Measurements from ENCODE around the gene BMPER.

Gene BMPER

GRCh38 chr7:33905389-33906032, at the start of gene BMPER:
TSS of gene BMPER (plus strand) at chr7:33905539. CDS start at chr7:33905614, 75 bp downstream.
- no peak for DNase-seq

DNA sequence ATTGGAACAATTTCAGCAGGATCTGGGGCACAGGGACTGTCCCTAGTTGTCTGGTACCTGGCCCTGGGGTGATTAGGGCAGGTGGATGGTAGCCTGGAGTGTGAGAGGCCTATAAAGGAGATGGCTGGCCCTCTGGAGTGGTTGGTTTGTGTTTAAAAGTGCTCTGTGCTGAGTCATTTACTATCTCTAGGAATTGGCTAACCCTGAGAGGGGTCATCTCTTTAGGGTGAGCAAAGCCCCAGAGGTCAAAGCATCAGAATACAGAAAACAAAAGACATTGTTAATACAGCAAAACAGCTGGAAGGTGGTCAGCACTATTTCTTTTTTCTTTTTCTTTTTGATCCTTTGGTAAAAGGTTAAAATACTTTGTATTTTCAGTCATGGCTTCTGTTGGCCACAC, 43.4 kb upstream of the BMPER start:
- no peak for DNase-seq

DNA sequence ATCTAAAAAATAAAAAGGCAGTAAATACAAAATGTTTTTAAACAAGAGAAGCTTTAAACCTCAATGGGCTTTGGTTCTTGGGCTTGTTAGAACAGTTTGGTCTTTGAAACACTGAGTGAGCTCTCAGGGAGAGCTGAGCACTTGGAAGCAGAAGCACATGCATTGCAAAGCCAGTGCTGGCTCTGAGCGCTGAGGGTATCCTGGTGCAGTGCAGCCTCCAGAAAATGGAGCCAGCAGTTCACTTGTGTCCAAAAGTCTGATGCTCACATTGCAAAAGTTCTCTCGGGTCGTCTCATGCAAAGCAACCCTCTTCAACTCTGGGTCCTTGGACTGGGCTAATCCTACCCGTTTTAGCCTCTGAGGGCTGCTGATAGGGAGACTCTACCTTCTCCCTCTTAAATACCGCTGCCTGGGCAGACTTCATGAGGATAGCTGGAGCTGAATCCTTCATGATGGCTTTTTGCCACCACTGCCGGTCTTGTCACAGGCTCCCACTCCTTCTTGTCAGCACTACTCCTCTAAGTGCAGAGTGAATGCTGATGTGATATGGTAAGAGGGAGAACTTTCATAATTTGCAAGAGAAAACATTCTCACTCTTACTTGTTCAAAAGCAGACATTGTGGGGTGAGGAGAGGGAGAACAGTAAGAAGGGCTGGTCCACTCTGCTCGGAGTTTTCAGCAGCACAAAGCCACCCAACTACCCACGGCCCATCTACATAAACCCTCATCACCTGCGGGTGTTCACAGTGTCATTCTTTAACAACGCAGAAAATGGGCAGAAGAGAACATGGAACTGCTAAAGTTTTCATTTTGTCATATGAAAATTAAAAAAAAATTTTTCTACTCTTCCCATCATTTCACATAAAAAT, 42.2 kb upstream of the BMPER start:
- no peak for DNase-seq

DNA sequence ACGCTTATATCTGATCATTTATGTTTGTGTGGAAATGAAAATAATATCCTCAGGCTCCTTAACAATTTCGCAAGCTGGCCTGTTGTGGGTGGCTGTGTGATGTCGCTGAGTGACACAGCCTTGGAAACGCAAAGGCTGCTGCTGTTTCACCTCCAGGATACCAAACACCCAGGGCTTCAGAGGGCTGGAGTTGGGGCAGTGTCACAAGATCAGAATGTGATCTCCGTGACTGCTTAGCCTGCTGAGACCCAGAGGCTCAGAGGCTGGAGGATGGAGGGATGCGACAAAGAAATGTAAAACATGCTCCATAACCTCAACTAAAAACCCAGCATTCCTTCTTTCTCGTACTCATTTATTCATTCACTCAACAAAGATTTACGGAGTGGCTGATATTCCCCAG, 37.2 kb upstream of the BMPER start:
- no peak for DNase-seq

DNA sequence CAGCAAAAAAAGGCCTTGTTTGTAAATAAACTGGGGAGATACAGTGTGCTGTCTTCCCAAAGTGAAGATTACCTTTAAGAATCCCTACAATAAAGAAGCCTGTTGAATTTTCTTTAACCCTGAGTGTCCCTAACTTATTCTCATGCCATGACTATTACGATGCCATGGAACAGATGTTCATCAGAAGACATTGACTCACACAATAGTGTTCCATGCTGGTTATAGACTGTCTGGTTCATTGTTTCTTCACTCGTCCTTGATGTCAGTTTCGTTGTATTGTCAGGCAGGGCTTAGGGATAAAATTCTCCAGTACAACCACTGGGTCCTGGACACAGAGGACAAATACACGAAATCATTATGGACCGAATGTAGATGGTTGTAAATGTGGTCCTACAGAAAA, 36.2 kb upstream of the BMPER start:
- no peak for DNase-seq

GRCh38 chr7:33870120-33870519, 35.2 kb upstream of the BMPER start:
- no peak for DNase-seq

GRCh38 chr7:33872870-33873269, 32.5 kb upstream of the BMPER start:
- DNase-seq = no peak

DNA sequence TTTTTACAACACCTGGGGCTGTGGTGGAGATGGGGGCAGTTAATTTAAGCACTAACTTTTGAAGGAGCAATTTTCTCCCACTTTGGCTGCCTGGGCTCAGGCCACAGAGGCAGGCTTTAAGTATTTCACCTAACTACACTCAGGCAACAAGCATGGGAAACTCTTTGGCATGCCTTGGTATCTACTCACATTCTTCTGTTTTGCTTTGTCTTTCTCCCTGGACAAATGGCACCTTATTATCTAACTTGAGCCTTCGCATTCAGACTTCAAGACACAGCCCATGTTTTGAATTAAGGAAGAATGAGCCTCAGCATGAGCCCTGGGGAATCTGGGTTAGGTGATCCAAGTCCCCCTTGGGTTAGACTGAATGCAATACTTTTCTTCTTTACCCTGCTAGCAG, 31.8 kb upstream of the BMPER start:
- no peak for DNase-seq

DNA sequence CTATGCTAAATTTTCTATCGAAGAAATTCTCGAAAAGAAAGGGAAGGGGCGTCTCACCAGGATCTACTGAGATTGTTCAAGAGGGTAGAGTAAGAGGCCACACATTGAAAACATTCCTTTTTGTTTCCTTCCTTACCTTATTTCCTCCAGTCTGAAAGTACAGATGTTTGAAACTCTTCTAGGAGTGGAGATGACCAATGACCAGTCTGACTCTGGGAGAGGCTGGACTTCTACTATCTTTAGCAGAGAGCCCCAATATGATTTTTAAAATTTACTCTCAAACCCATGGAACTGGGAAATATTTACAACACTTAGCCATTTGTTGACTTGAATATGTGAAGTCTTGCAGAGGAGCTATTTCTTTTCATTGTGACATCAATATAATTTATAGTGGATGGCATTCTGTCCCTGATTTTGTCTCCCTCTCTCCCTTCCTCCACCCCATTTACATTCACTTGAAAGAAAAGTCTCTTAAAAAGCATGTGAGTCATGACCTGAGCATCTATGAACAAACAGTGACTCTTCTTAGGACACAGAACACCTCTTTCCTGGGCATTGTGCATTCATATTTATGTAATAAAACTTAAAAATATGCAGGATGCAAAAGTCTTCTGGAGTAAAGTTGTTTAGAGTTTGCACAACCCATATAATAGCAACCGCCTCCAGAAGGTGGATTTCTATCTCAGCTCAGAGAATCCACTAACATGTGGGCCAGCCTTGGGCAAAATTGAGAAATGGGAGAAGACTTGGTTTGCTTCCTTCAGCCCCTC, 31.2 kb upstream of the BMPER start:
- no peak for DNase-seq

- no peak for DNase-seq
Measured at GRCh38 chr7:33874943-33875342, 30.4 kb upstream of the BMPER start.

GRCh38 chr7:33876596-33877274, 28.6 kb upstream of the BMPER start:
- no peak for DNase-seq

GRCh38 chr7:33880787-33881186, 24.6 kb upstream of the BMPER start:
- no peak for DNase-seq

DNA sequence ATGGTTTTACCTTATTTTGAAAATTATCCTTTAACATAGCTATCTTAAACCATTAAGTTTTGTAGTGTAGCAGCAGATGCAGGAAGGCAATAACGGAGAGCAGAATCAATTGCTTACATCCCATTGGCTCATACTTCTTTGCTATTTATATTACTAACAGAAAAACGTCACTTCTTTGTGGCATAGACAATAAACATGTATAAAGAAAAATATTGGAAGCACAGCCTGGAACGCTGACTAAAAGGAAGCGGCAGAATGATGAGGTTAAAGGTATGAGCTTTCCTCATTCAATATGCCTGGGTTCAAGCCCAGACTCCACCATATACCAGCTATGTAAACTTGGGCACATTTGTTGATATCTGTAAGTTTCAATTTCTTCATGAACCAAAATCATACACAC, 24.0 kb upstream of the BMPER start:
- no peak for DNase-seq

DNA sequence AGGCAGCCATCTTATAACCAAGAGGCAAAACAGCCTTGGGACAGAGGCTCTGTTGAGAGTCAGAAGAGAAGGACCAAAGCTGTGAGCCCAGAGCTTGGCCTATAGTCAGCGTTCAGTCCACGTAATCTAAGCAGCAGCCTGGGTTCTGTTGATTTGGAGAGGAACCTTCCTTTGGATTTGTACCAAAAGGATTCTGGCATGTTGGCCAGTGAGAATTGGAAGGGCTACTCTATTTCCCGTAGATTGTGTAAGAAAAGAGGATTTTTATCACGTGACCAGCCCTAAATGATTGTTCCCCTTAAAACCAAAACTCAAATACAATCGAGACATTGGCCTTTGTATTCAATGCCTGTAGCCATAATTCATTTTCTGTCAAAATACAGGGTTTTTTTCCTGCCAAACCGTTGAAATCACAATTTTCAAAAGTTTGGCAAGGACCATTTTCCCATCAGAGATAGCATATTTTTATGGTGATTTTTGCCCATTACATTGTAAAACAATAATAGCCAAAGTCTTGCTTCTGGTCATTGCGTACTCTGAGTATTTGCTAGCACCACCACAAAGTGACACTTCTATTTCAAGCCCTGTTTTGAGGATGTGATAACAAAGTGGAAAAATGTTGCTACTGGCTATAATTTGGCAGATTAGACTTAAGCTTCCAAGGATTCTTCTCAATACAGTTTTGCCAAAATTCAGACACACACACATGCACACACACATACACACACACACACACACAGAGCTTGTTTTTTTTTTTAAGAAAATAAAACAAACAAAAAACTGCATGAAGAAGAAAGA, 23.1 kb upstream of the BMPER start:
- no peak for DNase-seq

DNA sequence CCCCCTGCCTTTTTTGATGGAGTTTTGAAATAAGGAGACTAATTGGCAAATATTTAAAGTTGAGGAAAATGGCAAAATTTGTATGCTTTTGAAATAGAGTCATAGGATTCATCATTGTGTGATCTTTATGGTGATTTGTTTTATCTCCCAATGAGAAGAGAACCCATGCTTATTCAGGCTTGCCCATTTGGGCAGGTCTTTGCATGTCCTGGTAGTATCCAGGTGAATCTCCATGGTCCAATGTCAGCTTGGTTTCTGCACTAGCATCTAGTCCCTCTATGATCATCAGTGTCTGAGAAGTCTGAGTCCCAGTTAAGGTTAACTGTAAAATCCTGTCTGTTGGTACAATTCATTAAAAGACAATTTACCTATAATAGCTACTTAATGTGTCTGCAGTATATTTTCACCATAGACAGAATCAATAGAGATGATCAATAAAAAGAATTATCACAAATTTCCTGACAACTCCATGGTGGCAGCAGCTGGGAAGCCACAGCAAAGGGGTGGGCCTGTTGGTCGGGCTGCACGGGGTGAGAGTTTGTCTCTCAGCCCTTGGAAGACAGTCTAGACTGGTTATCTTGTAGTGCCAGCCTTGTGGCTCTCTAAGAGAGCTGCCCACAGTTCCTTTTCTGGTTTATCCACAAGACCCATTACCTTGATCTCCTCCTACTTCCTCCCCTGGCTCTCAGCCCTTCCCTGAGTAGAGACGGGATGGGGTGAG, 22.2 kb upstream of the BMPER start:
- DNase-seq = no peak

DNA sequence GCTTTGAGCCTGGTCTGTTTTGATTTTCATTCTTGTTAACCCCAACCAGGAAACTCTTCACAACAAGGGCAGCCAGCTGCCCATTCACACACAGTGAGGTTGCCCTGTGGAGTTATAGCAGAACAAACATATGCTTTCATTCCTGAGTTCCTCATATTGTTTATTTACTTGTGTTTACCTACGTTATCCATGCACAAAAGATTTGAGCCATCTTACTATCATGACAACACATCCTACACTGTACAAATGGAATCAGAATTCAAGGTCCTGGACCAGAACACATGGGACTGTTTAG, 21.7 kb upstream of the BMPER start:
- DNase-seq = no peak

DNA sequence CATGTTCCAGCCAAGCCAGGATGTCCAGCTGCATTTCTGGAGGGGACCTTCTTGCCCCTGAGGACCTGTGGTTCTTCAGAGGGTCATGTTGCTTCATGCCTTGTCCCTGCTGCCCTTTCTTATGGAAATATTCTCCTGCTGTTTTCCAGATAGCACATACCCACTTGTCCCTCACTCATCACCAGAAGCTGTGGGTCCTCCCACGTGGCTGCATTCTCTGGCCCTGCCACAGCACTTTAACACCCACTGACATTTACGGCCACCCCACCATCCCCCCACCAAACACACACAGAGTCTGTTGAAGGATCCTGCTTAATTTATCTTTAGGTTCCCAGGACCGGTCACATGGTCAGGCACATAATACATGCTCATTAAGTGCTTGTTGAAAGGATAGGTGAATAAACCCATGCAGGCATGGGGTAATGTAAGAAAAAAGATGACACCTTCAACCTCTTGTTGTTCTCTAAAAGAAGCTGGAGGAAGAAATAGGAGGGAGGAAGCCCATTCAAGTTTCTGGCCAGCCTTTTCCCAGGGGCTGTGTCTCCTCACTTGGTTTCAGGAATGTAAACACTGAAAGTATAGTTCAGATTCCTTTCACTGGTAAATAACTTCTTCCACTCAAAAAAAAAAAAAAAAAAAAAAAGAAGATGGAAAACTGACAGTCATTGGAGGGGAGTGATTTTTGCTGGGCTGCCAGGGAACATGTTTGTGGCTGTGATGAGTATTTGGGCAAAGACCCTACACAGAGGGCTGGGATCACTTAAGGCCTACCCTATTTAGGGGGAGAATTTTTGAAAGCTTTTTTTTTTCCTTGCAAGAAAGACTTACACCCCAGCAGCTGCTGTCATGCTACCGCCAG, 19.8 kb upstream of the BMPER start:
- no peak for DNase-seq

DNA sequence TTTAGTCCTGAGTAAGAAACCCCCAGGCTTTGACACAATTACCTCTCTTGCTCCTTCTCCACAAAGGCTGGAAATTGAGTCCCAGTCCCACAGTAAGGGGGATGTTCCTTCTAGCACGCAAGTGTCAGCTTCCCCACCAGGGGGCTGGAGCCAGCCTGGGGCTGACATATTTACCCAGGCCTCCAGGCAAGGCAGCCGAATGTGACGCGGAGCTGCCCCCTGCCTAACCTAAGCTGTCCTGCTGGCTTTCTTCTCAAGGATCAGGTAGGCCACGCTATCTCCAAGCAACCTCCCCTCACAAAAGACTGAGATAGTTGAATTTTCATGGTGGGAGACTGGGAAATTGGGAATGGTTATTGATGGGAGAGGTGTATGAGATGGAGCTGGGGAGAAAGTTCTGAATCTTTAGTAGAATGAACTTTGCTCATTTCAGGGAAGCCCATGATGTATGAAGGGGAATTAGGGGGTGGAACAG, 19.2 kb upstream of the BMPER start:
- no peak for DNase-seq

DNA sequence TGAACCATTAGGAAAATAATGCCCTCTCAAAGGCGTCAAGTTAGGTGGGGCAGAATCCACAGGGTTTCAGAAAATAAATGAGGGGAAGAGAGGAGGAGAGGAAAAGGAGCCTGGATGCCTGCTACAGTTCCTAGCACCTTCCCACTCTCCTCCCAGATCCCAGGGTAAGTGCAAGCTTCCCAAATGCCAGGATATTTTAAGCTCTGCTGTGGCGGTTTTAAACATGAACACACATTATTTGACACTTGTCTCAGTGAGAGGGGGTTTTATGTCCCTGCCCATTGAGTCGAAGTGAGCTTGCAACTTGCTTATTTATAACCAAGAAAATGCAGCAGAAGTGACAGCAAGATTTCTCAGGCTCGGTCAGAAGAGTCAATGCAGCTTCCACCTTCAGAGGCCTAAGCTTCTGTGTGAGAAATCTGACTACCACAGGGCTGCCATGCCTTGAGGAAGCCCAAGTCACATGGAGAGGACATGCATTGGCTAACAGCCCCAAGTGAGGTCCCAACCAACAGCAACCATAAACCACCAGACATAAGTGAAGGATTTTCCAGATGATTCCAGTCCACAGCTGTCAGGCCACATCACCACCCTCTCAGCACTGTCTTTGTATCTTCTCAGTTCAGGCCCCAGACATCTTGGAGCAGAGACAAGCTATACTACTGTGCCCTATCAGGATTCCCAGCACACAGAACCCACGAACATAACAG, 17.9 kb upstream of the BMPER start:
- no peak for DNase-seq

DNA sequence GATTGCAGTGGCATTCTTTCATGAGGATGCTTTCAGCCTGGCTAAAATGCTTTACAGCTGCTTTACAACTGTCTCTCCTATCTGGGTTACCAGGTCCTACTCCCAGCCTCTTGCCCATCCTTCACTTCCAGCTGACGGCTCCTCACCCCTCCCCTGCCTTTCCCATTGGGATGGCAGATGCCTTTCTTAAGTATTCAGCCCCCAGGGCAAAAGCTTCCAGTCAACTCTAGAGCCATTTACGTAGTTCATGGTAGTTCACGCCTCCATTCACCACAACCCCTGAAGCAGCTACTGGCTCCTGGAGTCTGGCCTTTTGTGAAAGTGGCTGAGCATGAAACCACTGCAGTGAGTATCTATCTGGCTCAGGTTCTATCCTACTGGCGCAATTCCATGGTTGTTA, 17.2 kb upstream of the BMPER start:
- DNase-seq = no peak

Measured in activated gamma-delta T cell treated with Interleukin-2 at 50 U/mL for 16 hours (primary cell).